Esophagus muscularis mucosa (tissue), 4 donors: ENCODE data around the gene ZNF81.

Experiments
- CTCF ChIP-seq, 3 experiments: fragments of 200-600 bp in 2 of 3; fragments of 450-650 bp in 1 of 3; sonication (generic) in 2 of 3; IDR thresholded peaks; one replicate each; pipeline ENCODE4 v1.5.1; 2017 to 2019; ENCODE audit warnings: antibody characterized with exemption in 3 of 3, mild to moderate bottlenecking in 2 of 3, moderate library complexity in 1 of 3
- EP300 ChIP-seq: sonication (generic); formaldehyde crosslinking; IDR thresholded peaks from one replicate; pipeline ENCODE4 v1.6.1; 2017; ENCODE audit warnings: antibody characterized with exemption
- POLR2AphosphoS5 ChIP-seq, 2 donors: sonication (generic); formaldehyde crosslinking; IDR thresholded peaks; one replicate each; pipeline ENCODE4 v1.6.1; 2017; ENCODE audit warnings: antibody characterized with exemption in 2 of 2

GRCh38 chrX:47879463-47879862 lies 42.8 kb downstream of the ZNF81 start:
- TF ChIP-seq POLR2AphosphoS5 (IDR thresholded peaks at IDR 0.05) (no peak), EP300 (no peak), CTCF (IDR thresholded peaks at IDR 0.05) (no peak)
